Measurements from ENCODE around the gene GBP2.
"Not testable (repeated sequence)": the region's sequence is repeated elsewhere in the genome, so short reads cannot be mapped to it uniquely, and the experiment has no call there.

GBP2 gene, protein sequence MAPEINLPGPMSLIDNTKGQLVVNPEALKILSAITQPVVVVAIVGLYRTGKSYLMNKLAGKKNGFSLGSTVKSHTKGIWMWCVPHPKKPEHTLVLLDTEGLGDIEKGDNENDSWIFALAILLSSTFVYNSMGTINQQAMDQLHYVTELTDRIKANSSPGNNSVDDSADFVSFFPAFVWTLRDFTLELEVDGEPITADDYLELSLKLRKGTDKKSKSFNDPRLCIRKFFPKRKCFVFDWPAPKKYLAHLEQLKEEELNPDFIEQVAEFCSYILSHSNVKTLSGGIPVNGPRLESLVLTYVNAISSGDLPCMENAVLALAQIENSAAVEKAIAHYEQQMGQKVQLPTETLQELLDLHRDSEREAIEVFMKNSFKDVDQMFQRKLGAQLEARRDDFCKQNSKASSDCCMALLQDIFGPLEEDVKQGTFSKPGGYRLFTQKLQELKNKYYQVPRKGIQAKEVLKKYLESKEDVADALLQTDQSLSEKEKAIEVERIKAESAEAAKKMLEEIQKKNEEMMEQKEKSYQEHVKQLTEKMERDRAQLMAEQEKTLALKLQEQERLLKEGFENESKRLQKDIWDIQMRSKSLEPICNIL

DNA sequence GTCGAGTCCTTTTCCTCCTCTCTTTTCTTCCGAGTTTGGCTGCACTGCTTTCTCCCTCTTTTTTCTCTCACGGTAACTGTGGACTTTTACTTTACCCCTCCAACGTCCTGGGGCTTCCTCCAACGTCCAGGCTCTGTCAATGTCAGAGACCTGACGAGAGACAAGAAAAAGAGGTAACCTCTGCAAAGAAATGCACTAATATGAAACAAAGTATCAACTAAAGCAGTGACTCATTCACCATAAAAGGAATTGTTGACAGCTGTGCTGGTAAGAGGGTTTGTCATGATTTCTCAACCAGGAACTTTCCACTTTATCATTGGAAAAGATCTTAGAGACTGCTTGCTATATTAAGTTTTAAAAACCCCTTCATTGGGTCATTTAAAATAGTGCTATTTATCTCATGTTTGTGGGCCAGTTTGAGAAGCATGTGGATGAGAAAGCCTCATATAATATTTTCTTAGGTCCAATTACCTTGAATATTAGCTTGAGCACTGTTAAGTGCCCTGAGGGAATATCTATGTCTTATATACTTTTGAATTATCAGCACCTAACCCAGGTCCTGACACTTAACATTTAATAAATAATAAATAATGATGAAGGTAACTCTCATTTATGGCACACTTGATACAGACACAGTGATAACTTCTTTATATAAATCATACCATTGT lies at the start of gene GBP2:
Gene GBP2, minus strand, starts transcription at position 202 of the 668 bp plus-strand sequence. CDS start 4,148 bp downstream, outside the sequence.
- no peak for DNase-seq

DNA sequence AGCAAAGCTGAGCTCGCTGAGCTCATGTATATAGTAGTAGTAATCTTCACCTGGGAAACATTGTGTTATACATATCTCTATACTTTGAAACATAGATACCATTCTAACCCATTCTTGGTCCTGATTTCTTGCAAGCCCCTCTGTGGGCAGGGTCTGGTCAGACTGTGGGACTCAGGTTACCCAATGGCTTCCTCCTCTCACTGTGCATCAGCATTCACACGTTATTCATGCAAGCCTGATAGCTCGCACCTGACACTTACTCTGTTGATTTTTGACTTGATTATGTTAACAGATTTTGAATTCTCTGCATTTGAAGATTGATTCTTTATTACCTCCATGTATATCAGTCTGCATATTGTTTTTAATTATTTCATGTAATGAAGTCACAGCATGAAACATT lies 48.6 kb upstream of the GBP2 start:
- no peak for DNase-seq

DNA sequence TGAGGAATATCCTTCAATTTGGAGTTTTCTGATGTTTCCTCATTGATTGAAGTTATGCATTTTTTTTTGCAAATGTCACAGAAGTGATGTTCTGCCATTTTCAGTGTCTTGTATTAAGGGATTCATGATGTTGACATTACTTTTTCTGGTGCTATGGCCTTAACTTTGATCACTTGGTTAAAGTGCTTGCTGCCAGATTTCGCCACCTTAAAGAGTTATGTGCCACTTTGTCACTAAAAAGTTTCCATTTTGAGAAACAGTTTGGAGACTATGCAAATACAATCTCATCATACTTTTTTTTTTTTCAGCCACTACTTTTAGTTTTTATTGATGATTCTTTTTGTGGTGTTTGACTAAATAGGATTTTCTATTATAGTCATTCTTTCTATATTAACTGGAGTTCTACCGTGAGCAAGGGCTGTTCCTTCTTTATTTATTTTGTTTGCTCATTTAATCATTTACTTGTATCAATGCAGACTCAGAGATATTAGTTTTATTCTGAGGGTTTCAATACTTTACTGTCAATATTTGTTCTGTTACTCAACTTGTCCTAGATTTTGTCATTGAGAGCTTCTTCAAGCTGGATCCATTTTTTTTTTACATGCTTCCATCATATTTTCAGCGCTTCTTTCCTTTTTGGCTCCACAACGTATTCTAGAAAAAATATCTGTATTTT lies 46.7 kb upstream of the GBP2 start:
- DNase-seq = no peak

DNA sequence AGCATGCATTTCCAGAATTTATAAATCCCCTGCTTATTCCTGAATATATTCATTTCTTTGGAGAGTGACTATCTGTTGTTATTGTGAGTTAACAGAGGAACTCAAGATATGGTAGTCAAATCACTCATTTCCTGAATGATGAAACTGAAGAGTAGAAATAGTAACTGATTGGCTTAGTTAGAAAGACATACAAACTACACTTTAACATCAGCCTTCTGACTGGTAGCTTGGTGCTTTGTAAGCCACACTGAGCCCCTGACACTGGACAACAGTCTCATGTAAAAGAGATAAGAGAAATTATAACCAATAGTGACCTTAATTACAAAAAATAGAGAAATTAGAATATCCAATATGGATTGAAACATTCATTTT lies 45.1 kb upstream of the GBP2 start:
- no peak for DNase-seq

DNA sequence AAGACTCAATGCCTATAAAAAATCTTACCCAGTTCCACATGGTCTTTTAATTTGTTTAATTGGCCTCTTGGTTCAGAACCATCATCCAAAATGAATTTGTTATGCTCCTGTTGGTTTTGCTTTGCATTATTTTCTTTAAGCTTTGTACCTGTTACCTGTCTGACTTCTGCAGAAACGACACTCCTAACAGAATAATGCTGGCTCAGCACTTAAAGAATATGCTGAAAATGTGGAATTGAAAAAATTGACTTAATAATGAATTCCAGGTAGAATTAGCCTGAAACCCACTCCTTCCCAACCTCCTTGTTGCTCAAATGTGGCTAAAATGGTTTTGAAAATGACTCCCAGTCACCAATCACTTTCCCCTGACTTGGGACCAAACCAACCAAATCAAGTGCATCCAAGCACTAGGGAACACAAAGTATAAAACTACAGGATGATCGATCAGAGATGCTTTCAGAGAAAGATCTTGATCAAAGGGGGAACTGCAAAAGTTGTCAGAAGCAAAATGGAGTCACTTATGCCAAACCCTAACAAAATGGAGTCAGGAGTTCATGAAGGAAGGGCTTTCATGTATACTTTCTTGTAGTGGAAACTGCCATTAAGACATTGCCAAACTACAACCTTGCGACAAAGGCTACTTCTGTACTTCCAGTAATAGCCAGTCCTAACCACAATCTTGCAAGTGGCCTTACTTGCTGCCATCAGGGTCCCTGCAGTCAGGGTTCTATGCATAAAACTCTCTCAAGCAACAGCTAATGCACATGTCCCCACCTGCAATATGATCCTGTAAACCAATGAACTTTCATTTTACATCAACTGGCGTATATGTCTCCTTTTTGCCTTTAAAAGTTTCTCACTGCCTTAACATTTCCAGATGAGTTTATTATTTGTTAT lies 44.5 kb upstream of the GBP2 start:
- no peak for DNase-seq

DNA sequence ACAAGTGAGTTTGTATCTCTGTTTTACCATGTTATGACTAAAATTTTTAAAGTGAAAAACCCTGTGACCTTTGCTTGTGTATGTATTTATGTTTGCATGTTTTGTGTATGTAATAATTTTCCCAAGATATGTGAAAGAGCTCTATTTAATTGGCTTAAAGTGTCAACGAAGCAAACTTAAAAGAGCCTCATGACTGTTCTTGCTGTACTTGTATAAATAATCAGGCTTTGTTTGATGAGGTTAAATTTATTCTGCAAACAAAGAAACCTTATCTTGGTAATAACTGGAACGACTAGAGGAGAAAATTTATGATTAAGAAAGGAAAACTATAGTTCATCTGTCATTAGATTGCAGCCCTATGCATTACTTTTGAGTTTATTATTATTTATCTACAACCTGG lies 43.3 kb upstream of the GBP2 start:
- no peak for DNase-seq

DNA sequence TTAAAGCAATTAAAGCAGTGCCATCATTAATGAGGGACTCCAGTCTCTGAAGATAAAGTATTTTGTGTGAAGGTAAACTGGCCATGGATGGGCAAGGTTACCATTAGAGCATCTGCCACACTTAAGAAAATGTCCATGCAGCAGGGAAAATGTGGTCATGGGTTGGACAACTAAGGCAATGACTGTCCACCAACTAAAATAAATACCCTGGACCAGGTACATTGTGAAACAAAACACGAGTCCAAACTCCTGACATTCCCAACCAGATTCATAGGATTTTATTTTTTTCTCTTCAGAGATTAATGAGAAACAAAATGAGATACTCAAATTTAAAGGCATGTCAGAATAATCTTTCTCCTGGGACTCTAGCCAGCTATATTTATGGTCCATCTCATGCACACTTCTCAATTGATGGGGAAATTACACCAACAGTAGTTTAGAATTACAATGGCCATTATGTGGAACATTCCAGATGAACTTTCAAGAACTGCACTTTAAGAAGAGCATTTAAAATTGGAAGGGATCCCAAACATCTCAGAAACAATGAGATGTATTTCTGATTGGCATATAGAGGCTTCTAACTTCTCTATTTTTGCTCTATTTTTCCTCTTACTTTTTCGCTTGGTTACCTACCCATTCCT lies 41.8 kb upstream of the GBP2 start:
- DNase-seq = no peak

DNA sequence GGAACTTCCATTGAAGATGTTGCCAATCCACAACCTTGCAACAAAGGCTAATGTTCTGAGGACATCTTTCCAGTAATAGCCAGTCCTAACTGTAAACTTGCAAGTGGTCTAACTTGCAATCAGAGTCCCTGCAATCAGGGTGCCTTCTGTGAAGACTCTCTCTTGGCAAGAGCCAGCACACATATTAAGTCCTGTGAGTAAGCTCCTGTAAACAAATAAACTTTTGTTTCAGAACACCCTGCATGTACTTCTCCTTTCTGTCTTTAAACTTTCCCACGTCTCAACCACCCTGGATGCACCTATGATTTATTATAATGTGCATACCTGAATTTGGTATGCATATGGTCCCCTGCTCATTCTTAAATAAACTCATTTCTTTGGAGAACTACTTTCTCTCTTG lies 40.8 kb upstream of the GBP2 start:
- DNase-seq = no peak

DNA sequence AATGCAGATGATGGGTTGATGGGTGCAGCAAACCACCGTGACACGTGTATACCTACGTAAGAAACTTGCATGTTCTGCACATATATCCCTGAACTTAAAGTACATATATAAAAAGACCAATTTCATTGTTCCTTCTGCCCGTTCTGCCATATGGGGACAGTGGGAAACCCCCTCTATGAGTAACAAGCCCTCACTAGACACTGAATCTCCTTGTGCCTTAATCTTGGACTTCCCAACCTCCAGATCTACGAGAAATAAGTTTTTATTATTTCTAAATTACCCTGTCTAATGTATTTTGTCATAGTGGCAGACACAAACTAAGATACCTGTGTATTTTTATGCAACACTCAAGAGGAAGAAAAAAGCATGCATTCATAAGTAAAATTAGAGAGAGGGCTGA lies 39.9 kb upstream of the GBP2 start:
- DNase-seq = no peak

DNA sequence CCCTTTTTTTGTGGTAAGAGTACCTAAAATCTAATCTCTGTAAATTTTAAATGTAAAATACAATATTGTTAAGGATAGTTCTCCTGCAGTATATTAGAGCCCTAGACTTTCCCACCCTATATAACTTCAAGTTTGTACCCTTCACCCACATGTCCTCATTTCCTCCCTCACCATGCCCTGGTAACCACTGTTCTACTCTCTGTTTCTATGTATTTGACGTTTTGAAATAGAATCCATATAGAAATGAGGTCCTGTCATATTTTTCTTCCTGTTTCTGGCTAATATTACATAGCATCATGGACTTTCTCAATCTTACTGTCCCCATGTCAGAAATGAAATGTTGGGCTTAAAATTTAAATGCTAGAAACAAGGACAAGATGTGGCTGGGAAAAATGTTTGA lies 25.1 kb upstream of the GBP2 start:
- no peak for DNase-seq

DNA sequence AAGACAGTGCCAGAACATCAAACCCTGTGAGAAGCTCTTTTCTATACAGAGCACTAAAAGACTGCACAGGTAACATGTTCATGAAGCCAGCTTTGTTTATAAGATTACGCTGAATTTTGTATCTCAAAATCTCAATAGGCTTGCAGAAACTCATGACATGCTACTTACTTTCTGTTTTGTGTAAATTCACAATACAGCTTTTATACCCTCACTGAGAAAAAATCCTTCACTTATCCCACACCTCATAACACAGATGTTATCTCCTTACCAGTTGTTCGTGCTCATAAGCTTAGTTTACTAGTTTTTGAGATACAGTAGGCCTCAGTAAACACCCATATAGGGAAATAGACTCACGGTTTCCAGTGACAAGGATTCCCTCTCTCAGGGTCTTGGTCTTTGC lies 24.1 kb upstream of the GBP2 start:
- no peak for DNase-seq

DNA sequence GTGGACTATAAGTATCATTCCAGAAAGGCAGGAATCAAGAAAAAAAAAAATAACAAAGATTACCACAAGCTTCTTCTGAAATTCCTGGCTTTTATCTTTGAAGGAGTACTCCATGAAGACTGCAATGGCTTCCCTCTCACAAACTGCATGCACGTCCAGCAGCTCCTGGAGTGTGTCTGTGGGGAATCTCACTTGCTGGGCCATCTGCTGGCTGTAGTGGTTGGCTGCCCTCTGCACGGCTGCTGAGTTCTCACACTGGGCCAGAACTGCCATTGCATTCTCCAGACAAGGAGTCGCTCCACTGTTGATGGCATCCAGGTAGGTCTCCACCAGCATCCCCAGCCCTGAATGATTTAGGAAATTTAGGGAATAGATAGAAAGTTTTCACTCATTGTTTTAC lies 23.3 kb upstream of the GBP2 start:
- no peak for DNase-seq

DNA sequence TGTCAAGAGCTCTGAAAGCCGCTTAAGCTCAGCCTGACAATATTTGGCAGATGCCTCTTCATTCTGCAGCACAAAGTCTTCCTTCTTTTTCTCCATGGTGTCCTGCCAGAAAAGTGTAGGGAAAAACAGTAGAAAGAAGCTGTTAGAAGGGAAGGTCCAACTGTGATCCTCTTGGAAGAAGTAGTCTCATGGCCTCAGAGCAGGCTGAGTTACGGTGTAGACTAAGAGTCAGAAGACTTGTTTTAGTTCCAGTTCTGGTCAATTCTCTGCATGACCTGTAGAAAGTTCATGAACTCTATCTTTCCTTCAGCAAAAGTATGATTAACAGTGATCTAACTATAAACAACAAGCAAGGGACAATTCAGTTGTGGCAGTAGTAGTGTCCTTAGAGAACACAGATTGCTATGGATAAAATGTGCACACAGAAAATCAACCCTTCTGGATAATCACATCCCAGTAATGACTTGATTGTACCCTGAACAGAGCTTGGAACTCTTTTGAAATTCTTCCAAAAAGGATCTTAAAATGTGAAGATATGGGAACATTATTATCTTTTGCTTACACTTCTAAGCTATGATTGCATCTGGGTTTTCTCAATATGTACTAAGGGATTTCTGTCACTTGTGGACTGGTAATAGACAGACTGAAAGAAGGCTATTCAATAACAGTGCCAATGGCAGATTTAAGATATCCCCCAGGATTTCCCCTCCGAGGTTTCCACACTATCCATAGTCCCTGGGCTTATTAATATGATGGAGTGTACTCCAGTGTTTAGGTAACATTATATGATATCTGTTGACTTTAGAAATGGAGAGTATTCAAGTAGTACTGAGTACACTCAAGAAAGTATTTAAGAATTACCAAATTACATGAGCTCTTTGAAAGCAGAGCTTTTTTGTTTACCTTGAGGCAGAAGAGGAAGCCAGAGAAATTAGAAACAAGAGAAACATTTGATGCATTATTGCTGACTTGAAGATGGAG lies 22.1 kb upstream of the GBP2 start:
- DNase-seq = no peak

DNA sequence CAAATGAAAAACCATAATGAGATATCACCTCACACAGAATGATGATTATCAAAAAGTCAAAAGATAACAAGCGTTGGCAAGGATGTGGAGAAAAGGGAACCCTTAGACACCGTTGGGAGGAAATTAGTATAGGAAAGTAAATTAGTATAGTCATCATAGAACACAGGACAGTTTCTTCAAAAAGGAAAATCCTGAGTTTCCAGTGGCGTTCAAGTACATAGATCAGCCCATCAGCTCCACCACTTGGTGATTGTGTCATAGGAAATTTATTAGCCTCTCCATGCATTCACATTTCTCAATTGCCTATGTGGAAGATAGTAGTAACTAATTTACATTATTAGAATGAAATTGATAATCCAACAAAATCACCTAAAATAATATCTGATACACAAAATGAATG lies 20.8 kb upstream of the GBP2 start:
- no peak for DNase-seq

DNA sequence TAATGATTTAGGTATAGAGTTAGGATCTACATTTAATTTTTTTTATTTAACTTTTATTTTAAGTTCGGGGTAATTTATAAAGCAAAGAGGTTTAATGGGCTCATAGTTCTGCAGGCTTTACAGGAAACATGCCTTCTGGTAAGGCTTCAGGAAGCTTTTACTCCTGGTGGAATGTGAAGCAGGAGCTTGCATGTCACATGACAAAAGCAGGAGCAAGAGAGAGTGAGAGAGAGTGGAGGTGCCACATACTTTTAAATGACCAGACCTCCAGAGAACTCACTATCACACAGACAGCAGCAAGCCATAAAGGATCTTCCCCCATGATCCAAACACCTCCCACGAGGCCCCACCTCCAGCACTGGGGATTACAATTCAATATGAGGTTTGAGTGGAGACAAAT lies 17.6 kb upstream of the GBP2 start:
- no peak for DNase-seq

DNA sequence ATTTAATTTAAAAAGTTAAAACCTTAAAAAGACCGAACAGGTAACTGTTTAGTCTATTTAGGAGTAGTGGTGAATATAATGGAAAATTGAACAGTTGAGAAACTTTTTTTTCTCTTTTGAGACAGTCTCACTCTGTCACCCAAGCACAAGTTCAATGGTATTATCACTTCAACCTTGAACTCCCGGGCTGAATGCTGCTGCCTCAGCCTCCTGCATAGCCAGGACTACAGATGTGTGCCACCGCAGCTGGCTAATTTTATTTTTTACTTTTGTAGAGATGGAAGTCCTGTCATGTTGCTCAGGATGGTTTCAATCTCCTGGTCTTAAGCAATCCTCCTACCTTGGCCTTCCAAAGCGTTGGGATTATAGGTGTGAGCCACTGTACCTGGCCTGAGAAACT lies 16.2 kb upstream of the GBP2 start:
- DNase-seq = no peak

DNA sequence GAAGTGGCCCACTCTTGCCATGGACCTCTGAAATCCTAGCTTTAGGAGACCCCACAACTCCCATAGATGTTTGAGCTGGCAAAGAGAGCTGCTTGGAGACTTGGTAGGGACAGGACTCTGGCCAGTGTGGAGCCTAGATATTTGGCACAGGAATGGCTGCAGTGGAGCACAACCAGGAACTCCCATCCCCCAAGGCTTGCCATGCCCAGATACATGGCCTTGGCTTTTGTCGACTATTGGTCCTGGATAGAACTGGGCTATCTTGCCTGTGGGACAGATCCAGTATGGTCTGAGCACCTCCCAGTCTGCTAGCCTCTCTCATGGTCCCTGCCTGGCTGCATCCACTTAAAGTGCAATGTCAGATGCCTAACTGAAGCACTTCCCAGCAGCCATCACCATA lies 7.8 kb upstream of the GBP2 start:
- DNase-seq = no peak

DNA sequence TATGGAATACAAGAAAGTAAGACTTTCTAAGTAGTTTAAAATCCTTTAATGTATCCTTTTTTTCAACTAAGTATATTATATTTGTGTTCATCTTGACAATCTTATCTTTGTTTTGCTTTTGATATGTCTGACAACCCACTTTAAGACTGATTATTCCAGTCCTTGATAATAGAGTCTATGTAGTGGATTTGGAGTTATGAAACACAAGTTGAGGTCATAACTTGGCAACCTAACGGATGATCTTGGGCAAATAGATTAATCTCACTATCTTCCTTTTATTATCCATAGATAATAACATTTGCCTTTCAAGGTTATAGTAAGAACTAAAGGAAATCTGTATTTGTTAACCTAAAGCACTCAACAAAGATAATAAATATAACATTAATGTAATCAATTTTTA lies 4.8 kb upstream of the GBP2 start:
- DNase-seq = no peak

DNA sequence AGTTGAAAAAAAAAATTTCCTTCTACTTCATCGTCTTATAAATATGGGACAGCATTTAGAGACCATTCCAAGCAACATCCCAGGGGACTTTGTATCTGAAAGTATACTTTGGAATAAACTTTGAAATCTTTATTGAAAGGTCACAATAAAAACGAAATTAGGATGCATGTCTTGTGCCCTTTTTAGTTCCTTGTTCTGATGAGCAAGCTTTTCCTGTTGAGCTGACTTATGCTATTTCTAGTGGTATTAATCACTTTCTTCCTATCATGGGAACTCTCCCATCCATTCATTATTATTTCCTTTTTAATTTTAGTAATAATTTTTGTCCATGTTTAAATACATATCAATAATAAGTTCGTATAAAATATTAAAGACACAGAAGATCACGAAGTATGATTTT lies 4.0 kb upstream of the GBP2 start:
- no peak for DNase-seq

DNA sequence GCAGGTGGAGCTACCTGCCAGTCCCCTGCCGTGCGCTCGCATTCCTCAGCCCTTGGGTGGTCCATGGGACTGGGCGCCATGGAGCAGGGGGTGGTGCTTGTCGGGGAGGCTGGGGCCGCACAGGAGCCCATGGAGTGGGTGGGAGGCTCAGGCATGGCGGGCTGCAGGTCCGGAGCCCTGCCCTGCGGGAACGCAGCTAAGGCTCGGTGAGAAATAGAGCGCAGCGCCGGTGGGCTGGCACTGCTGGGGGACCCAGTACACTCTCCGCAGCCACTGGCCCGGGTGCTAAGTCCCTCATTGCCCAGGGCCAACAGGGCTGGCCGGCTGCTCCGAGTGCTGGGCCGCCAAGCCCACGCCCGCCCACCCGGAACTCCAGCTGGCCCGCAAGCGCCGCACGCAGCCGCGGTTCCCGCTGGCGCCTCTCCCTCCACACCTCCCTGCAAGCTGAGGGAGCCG lies 2.1 kb upstream of the GBP2 start:
- not testable (repeated sequence) for DNase-seq
